Calu3 (cell line): ENCODE data around the gene LBR. TPM values are rescaled to one million over a fixed set of nuclear protein-coding genes. Genes with fewer than 3 reads are reported as not detected.
"Not testable (repeated sequence)": the region's sequence is repeated elsewhere in the genome, so short reads cannot be mapped to it uniquely, and the experiment has no call there.

Experiments
- BruUV-seq: library from RNA; stranded (reverse); fragments of 400-500 nt; replicated peaks from 2 replicates; lab custom pipeline; 2021; lab: Mats Ljungman, UMichigan
- CTCF ChIA-PET: fragments of 300-600 bp; sonication (Branson Sonifier 250); formaldehyde crosslinking; loops from one replicate; lab custom pipeline; 2022; ENCODE audit warnings: antibody characterized with exemption; lab: Charles Lee
- DNase-seq: peaks from one replicate; pipeline ENCODE4 v3.0.0; 2022
- H3K27ac Mint-ChIP-seq: one replicate; pipeline ENCODE4 v1.8.0; 2022; ENCODE audit warnings: mixed read lengths; ENCODE audit not compliant: unreplicated experiment
- H3K27me3 Mint-ChIP-seq: one replicate; pipeline ENCODE4 v1.8.0; 2022; ENCODE audit warnings: mixed read lengths; ENCODE audit not compliant: unreplicated experiment
- H3K36me3 Mint-ChIP-seq: one replicate; pipeline ENCODE4 v1.8.0; 2022; ENCODE audit warnings: mild to moderate bottlenecking, moderate library complexity, mixed read lengths; ENCODE audit not compliant: insufficient read depth, unreplicated experiment
- H3K4me1 Mint-ChIP-seq: one replicate; pipeline ENCODE4 v1.8.0; 2022; ENCODE audit warnings: mild to moderate bottlenecking, low read depth, mixed read lengths; ENCODE audit not compliant: unreplicated experiment
- H3K4me3 Mint-ChIP-seq: one replicate; pipeline ENCODE4 v1.8.0; 2022; ENCODE audit warnings: mild to moderate bottlenecking, low read depth, moderate library complexity, mixed read lengths; ENCODE audit not compliant: unreplicated experiment
- H3K9me3 Mint-ChIP-seq: one replicate; pipeline ENCODE4 v1.8.0; 2022; ENCODE audit warnings: low read depth, mixed read lengths; ENCODE audit not compliant: unreplicated experiment
- intact Hi-C: fragments of 100-400 bp; cut with micrococcal nuclease; formaldehyde crosslinking; loops from one replicate; pipeline ENCODE4 v1.10.0; 2022; ENCODE audit not compliant: unreplicated experiment
- total RNA-seq: library from RNA; stranded (reverse); gene quantifications from 2 replicates; pipeline ENCODE4 v1.2.3, GENCODE V29; 2022
- TF ChIP-seq, protein P1 (sequence below): fragments of 200-600 bp; IDR thresholded peaks from one replicate; pipeline ENCODE4 v1.8.0; 2022; ENCODE audit warnings: antibody characterized with exemption; ENCODE audit not compliant: unreplicated experiment

LBR gene
- total RNA-seq, 1 experiment from 2014 or later, result 183 TPM

GRCh38 chr1:225474986-225475820, 47.4 kb upstream of the LBR start:
- intact Hi-C loops, result loop anchor here (2.0 to 5.0 kb wide), 4 partner anchors 77 to 502 kb away; no protein-coding TSS in a partner anchor
- CTCF ChIA-PET, result interaction anchor here (0.6 to 1.4 kb wide), 15 partner anchors 10 to 512 kb away, joined by 3 to 11 read pairs (median 4); partner anchors contain the start of genes EPHX1, PYCR2 and SRP9
- H3K36me3 Mint-ChIP-seq, result peaks cover 6% of the 10 kb centered on the region
- no peaks in the 10 kb centered on the region for H3K27me3 Mint-ChIP-seq
- H3K4me3 Mint-ChIP-seq, result no peak overlapping the region
- H3K9me3 Mint-ChIP-seq, result no peaks in the 10 kb centered on the region
- peak; percentile 81 for DNase-seq
- no peak overlapping the region for H3K27ac Mint-ChIP-seq
- TF ChIP-seq, protein P1, sequence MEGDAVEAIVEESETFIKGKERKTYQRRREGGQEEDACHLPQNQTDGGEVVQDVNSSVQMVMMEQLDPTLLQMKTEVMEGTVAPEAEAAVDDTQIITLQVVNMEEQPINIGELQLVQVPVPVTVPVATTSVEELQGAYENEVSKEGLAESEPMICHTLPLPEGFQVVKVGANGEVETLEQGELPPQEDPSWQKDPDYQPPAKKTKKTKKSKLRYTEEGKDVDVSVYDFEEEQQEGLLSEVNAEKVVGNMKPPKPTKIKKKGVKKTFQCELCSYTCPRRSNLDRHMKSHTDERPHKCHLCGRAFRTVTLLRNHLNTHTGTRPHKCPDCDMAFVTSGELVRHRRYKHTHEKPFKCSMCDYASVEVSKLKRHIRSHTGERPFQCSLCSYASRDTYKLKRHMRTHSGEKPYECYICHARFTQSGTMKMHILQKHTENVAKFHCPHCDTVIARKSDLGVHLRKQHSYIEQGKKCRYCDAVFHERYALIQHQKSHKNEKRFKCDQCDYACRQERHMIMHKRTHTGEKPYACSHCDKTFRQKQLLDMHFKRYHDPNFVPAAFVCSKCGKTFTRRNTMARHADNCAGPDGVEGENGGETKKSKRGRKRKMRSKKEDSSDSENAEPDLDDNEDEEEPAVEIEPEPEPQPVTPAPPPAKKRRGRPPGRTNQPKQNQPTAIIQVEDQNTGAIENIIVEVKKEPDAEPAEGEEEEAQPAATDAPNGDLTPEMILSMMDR, result peak; percentile 100
- H3K4me1 Mint-ChIP-seq, result peaks cover 10% of the 10 kb centered on the region
- BruUV-seq, result no TSS peak

DNA sequence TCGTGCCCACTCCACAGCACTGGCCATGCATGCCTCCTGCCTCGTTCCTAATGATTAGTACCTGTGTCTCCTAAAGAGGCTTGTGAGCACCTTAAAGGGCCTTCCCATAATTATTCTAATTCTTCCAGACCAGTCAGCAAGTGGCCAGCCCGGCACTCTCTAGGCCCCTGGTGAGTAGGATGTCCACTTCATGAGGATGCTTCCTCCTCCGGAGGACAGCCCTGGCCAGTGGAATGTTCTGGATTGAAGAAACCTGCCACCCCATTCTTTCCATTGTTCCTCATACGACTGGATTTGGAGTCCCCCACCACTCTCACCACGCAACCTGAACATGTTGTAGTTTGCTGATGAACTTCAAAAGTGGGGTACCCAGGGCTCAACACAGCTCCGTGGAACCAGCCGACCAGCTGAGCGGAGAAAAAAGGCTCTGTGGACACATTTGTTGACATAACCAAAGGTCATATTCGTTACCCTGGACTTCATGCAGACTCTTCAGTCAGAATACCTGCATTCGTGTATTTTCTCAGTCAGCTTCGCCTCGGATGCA, 46.7 kb upstream of the LBR start:
- intact Hi-C loops, result loop anchor here (2.0 kb wide), 1 partner anchor 502 kb away; no protein-coding TSS in a partner anchor
- Mint-ChIP-seq H3K27ac (no peak overlapping the region), H3K27me3 (no peaks in the 10 kb centered on the region), H3K4me3 (no peak overlapping the region), H3K4me1 (peaks cover 10% of the 10 kb centered on the region), H3K9me3 (no peaks in the 10 kb centered on the region), H3K36me3 (peaks cover 6% of the 10 kb centered on the region)
- DNase-seq, result no peak
- BruUV-seq, result no TSS peak
- CTCF ChIA-PET, result interaction anchor here (0.6 to 1.4 kb wide), 15 partner anchors 9 to 513 kb away, joined by 3 to 11 read pairs (median 4); partner anchors contain the start of genes EPHX1, PYCR2 and SRP9
- TF ChIP-seq, protein P1, result no peak

- peaks cover 10% of the 10 kb centered on the region for H3K4me1 Mint-ChIP-seq
- H3K36me3 Mint-ChIP-seq, H3K27ac Mint-ChIP-seq, H3K4me3 Mint-ChIP-seq, DNase-seq, H3K27me3 Mint-ChIP-seq, H3K9me3 Mint-ChIP-seq: not testable (repeated sequence)
- intact Hi-C loops, result loop anchor here (2.0 kb wide), 1 partner anchor 503 kb away; no protein-coding TSS in a partner anchor
- CTCF ChIA-PET, result interaction anchor here (0.7 to 1.4 kb wide), 7 partner anchors 8 to 438 kb away, joined by 3 to 8 read pairs (median 4); partner anchors contain the start of genes EPHX1 and SRP9
- BruUV-seq, result TSS peak; percentile 23
Measured at GRCh38 chr1:225473676-225474438, 46.0 kb upstream of the LBR start.

DNA sequence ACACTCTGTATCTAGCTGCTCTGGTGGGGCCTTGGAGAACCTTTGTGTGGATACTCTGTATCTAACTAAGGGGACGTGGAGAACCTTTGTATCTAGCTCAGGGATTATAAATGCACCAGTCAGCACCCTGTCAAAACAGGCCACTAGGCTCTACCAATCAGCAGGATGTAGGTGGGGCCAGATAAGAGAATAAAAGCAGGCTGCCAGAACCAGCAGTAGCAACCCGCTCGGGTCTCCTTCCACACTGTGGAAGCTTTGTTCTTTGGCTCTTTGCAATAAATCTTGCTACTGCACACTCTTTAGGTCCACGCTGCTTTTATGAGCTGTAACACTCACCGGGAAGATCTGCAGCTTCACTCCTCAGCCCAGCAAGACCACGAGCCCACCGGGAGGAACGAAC, 45.4 kb upstream of the LBR start:
- H3K36me3 Mint-ChIP-seq, CTCF ChIA-PET, intact Hi-C loops: not testable (repeated sequence)

More for the DNA sequence above, 45.4 kb upstream of the LBR start:
- not testable (repeated sequence) for BruUV-seq, DNase-seq, H3K27me3 Mint-ChIP-seq, H3K27ac Mint-ChIP-seq, H3K4me3 Mint-ChIP-seq, H3K9me3 Mint-ChIP-seq
- H3K4me1 Mint-ChIP-seq, result peaks cover 10% of the 10 kb centered on the region
